SK-N-SH treated with all-trans-retinoic acid at 6 μM for 48 hours (cell line): ENCODE results near the gene PRRT2.

Experiments
- BACH2 ChIP-seq: fragments of 250-450 bp; sonication (Bioruptor Pico); IDR thresholded peaks from 2 replicates; pipeline ENCODE4 v1.9.0; 2021; ENCODE audit warnings: mild to moderate bottlenecking, borderline replicate concordance
- CREB5 ChIP-seq: fragments of 250-450 bp; sonication (Bioruptor Pico); IDR thresholded peaks from 2 replicates; pipeline ENCODE4 v1.5.1; 2020; ENCODE audit warnings: low read depth, mild to moderate bottlenecking, moderate library complexity
- ESRRG ChIP-seq: fragments of 250-450 bp; sonication (Bioruptor Pico); IDR thresholded peaks from 2 replicates; pipeline ENCODE4 v1.6.1; 2021; ENCODE audit warnings: mild to moderate bottlenecking
- OSR1 ChIP-seq: fragments of 250-450 bp; sonication (Bioruptor Pico); IDR thresholded peaks from 2 replicates; pipeline ENCODE4 v1.8.0; 2022; ENCODE audit warnings: moderate library complexity, mild to moderate bottlenecking, inconsistent platforms
- PATZ1 ChIP-seq: fragments of 250-450 bp; sonication (Bioruptor Pico); IDR thresholded peaks from 2 replicates; pipeline ENCODE4 v1.8.0; 2020; ENCODE audit warnings: mild to moderate bottlenecking, moderate library complexity, borderline replicate concordance
- TCF4 ChIP-seq: fragments of 250-450 bp; sonication (Bioruptor Pico); IDR thresholded peaks from 2 replicates; pipeline ENCODE4 v1.8.0; 2021; ENCODE audit warnings: mild to moderate bottlenecking, moderate library complexity, borderline replicate concordance
- TSHZ2 ChIP-seq: fragments of 250-450 bp; sonication (Bioruptor Pico); IDR thresholded peaks from 2 replicates; pipeline ENCODE4 v1.5.0; 2020; ENCODE audit warnings: mild to moderate bottlenecking, moderate library complexity
- ZFP3 ChIP-seq: fragments of 250-450 bp; sonication (Bioruptor Pico); IDR thresholded peaks from 2 replicates; pipeline ENCODE4 v1.5.0; 2020; ENCODE audit warnings: mild to moderate bottlenecking, moderate library complexity
- ZFP30 ChIP-seq: fragments of 450-650 bp; formaldehyde crosslinking; IDR thresholded peaks from 2 replicates; pipeline ENCODE4 v1.5.0; 2022; ENCODE audit warnings: mild to moderate bottlenecking, moderate library complexity
- ZNF565 ChIP-seq: fragments of 450-650 bp; formaldehyde crosslinking; conservative IDR thresholded peaks from 2 replicates; pipeline ENCODE4 v1.5.0; 2020; ENCODE audit warnings: low read depth, mild to moderate bottlenecking, moderate library complexity

GRCh38 chr16:29826342-29826695 lies 14.3 kb downstream of the PRRT2 start:
- TF ChIP-seq PATZ1 (no peak), CREB5 (no peak), ZFP30 (CRISPR knock-in tag) (no peak), ZFP3 (no peak), ESRRG (CRISPR knock-in tag) (no peak), TSHZ2 (CRISPR knock-in tag) (no peak), BACH2 (CRISPR knock-in tag) (no peak), TCF4 (CRISPR knock-in tag) (no peak), ZNF565 (CRISPR knock-in tag) (no peak), OSR1 (CRISPR knock-in tag) (no peak)
